CD8-positive, alpha-beta memory T cell (primary cell): ENCODE data around the gene LYRM4. TPM values are rescaled to one million over a fixed set of nuclear protein-coding genes. Genes with fewer than 3 reads are reported as not detected.
A peak's percentile ranks its signal among the peaks of the same experiment; 100 is the strongest.

Source experiments
- CTCF ChIA-PET: fragments of 350-600 bp; sonication (Branson Sonifier 250); formaldehyde crosslinking; loops from one replicate; lab custom pipeline; 2021; ENCODE audit warnings: antibody characterized with exemption; lab: Charles Lee
- POLR2A ChIA-PET: fragments of 350-600 bp; sonication (Branson Sonifier 250); formaldehyde crosslinking; loops from one replicate; lab custom pipeline; 2021; ENCODE audit warnings: antibody characterized with exemption; lab: Charles Lee
- DNase-seq, 5 donors: peaks; one replicate each; pipeline versions ENCODE4 v3.0.0 to v3.0.0-alpha.2; 2020 to 2022; ENCODE audit warnings: mixed read lengths in 1 of 5
- H3K27ac ChIP-seq: one replicate; pipeline ENCODE4 v1.7.0; 2013; ENCODE audit warnings: low read depth, mild to moderate bottlenecking, low read length, moderate library complexity
- H3K27me3 ChIP-seq: 2 replicates; pipeline ENCODE4 v1.7.0; 2013; ENCODE audit warnings: low read length, mild to moderate bottlenecking; ENCODE audit not compliant: insufficient read depth, poor library complexity, severe bottlenecking
- H3K36me3 ChIP-seq: 2 replicates; pipeline ENCODE4 v1.7.0; 2013; ENCODE audit warnings: mild to moderate bottlenecking, low read length, moderate library complexity; ENCODE audit not compliant: insufficient read depth
- H3K4me1 ChIP-seq: 2 replicates; pipeline ENCODE4 v1.7.0; 2013; ENCODE audit warnings: mild to moderate bottlenecking, low read length, moderate library complexity; ENCODE audit not compliant: insufficient read depth
- H3K4me3 ChIP-seq: 2 replicates; pipeline ENCODE4 v1.7.0; 2013; ENCODE audit warnings: mild to moderate bottlenecking, low read length
- H3K9me3 ChIP-seq: 2 replicates; pipeline ENCODE4 v1.7.0; 2013; ENCODE audit warnings: mild to moderate bottlenecking, low read length
- H3K27ac Mint-ChIP-seq, 8 donors: one replicate each; pipeline ENCODE4 v1.8.0; 2020 to 2021; ENCODE audit warnings: mixed read lengths in 8 of 8, mild to moderate bottlenecking in 6 of 8, inconsistent platforms in 3 of 8, moderate library complexity in 3 of 8
- H3K27me3 Mint-ChIP-seq, 2 donors: one replicate each; pipeline ENCODE4 v1.8.0; 2020 to 2021; ENCODE audit warnings: mixed read lengths in 2 of 2, mild to moderate bottlenecking in 1 of 2, moderate library complexity in 1 of 2
- H3K36me3 Mint-ChIP-seq, 3 donors: one replicate each; pipeline ENCODE4 v1.8.0; 2020 to 2021; ENCODE audit warnings: mixed read lengths in 3 of 3, inconsistent platforms in 1 of 3, mild to moderate bottlenecking in 1 of 3
- H3K4me1 Mint-ChIP-seq, 3 donors: one replicate each; pipeline ENCODE4 v1.8.0; 2020 to 2021; ENCODE audit warnings: mixed read lengths in 3 of 3, inconsistent platforms in 1 of 3, mild to moderate bottlenecking in 1 of 3
- H3K4me3 Mint-ChIP-seq, 7 donors: one replicate each; pipeline ENCODE4 v1.8.0; 2020 to 2021; ENCODE audit warnings: mixed read lengths in 7 of 7, mild to moderate bottlenecking in 6 of 7, moderate library complexity in 4 of 7, inconsistent platforms in 2 of 7
- H3K9me3 Mint-ChIP-seq, 5 donors: one replicate each; pipeline ENCODE4 v1.8.0; 2020 to 2022; ENCODE audit warnings: mixed read lengths in 5 of 5, mild to moderate bottlenecking in 3 of 5, moderate library complexity in 2 of 5, inconsistent platforms in 1 of 5
- polyA plus RNA-seq: library from polyadenylated mRNA; unstranded; fragments of 300-500 nt; fragmentation: Illumina TruSeq; gene quantifications from one replicate; pipeline ENCODE4 v1.2.3, GENCODE V29; 2021
- total RNA-seq, 2 experiments: library from RNA; stranded (reverse); gene quantifications; one replicate each; pipeline ENCODE4 v1.2.3, GENCODE V29; 2021

LYRM4 gene
- total and polyA plus RNA-seq, 3 experiments from 2014 or later = 26.5 to 58.2 (median 55.1) TPM

- CTCF ChIA-PET = interaction anchor here (1.1 to 1.3 kb wide), 2 partner anchors 9 to 32 kb away, joined by 3 read pairs; no protein-coding TSS in a partner anchor
- Mint-ChIP-seq H3K27me3 (no peaks in the 10 kb centered on the region), H3K36me3 (peaks cover 0 to 14% (median 10%) of the 10 kb centered on the region in 3 donors), H3K4me1 (no peaks in the 10 kb centered on the region), H3K27ac (no peak overlapping the region), H3K4me3 (no peak overlapping the region), H3K9me3 (no peaks in the 10 kb centered on the region)
- POLR2A ChIA-PET = no interaction called here
- no peaks in the 10 kb centered on the region for H3K27me3 ChIP-seq
- H3K4me3 ChIP-seq = no peak overlapping the region
- no peaks in the 10 kb centered on the region for H3K36me3 ChIP-seq
- no peaks in the 10 kb centered on the region for H3K9me3 ChIP-seq
- H3K4me1 ChIP-seq = no peaks in the 10 kb centered on the region
- no peak overlapping the region for H3K27ac ChIP-seq
- no peak for DNase-seq
These were observed 148.5 kb downstream of the LYRM4 start for GRCh38 chr6:5112066-5112799.

GRCh38 chr6:5111626-5112025 is 149.1 kb downstream of the LYRM4 start:
- Histone ChIP-seq H3K4me1 (no peaks in the 10 kb centered on the region), H3K36me3 (no peaks in the 10 kb centered on the region), H3K9me3 (no peaks in the 10 kb centered on the region), H3K4me3 (no peak overlapping the region), H3K27me3 (no peaks in the 10 kb centered on the region), H3K27ac (no peak overlapping the region)
- no peak for DNase-seq
- Mint-ChIP-seq H3K36me3 (peaks cover 0 to 14% (median 10%) of the 10 kb centered on the region in 3 donors), H3K4me1 (no peaks in the 10 kb centered on the region), H3K9me3 (no peaks in the 10 kb centered on the region), H3K4me3 (no peak overlapping the region), H3K27me3 (no peaks in the 10 kb centered on the region), H3K27ac (peak overlapping the region in 1 of 8 donors; percentile 22)
- POLR2A ChIA-PET = no interaction called here
- CTCF ChIA-PET = no interaction called here

- CTCF ChIA-PET = no interaction called here
- peaks cover 0 to 14% (median 10%) of the 10 kb centered on the region in 3 donors for H3K36me3 Mint-ChIP-seq
- H3K9me3 Mint-ChIP-seq = no peaks in the 10 kb centered on the region
- POLR2A ChIA-PET = no interaction called here
- H3K27me3 ChIP-seq = no peaks in the 10 kb centered on the region
- no peaks in the 10 kb centered on the region for H3K4me1 Mint-ChIP-seq
- no peak overlapping the region for H3K27ac ChIP-seq
- H3K9me3 ChIP-seq = no peaks in the 10 kb centered on the region
- H3K27ac Mint-ChIP-seq = no peak overlapping the region
- H3K27me3 Mint-ChIP-seq = no peaks in the 10 kb centered on the region
- H3K4me3 Mint-ChIP-seq = no peak overlapping the region
- H3K4me1 ChIP-seq = no peaks in the 10 kb centered on the region
- no peak for DNase-seq
- no peak overlapping the region for H3K4me3 ChIP-seq
- no peaks in the 10 kb centered on the region for H3K36me3 ChIP-seq
These were observed 150.5 kb downstream of the LYRM4 start for GRCh38 chr6:5110246-5110645.

GRCh38 chr6:5109436-5109835 is 151.3 kb downstream of the LYRM4 start:
- ChIA-PET POLR2A (no interaction called here), CTCF (no interaction called here)
- Histone ChIP-seq H3K4me3 (no peak overlapping the region), H3K9me3 (no peaks in the 10 kb centered on the region), H3K27me3 (no peaks in the 10 kb centered on the region), H3K27ac (no peak overlapping the region), H3K4me1 (no peaks in the 10 kb centered on the region), H3K36me3 (no peaks in the 10 kb centered on the region)
- H3K36me3 Mint-ChIP-seq = peaks cover 0 to 18% (median 10%) of the 10 kb centered on the region in 3 donors
- H3K9me3 Mint-ChIP-seq = no peaks in the 10 kb centered on the region
- H3K27me3 Mint-ChIP-seq = no peaks in the 10 kb centered on the region
- no peak overlapping the region for H3K4me3 Mint-ChIP-seq
- H3K4me1 Mint-ChIP-seq = no peaks in the 10 kb centered on the region
- H3K27ac Mint-ChIP-seq = no peak overlapping the region
- no peak for DNase-seq

- Histone ChIP-seq H3K4me1 (no peaks in the 10 kb centered on the region), H3K4me3 (no peak overlapping the region), H3K36me3 (no peaks in the 10 kb centered on the region), H3K27ac (no peak overlapping the region), H3K27me3 (no peaks in the 10 kb centered on the region), H3K9me3 (no peaks in the 10 kb centered on the region)
- Mint-ChIP-seq H3K9me3 (no peaks in the 10 kb centered on the region), H3K4me3 (no peak overlapping the region), H3K27me3 (no peaks in the 10 kb centered on the region), H3K36me3 (peaks cover 0 to 17% (median 10%) of the 10 kb centered on the region in 3 donors), H3K27ac (no peak overlapping the region), H3K4me1 (no peaks in the 10 kb centered on the region)
- no peak for DNase-seq
- ChIA-PET CTCF (no interaction called here), POLR2A (no interaction called here)
These were observed 152.1 kb downstream of the LYRM4 start for GRCh38 chr6:5108536-5109150.

- H3K27me3 Mint-ChIP-seq = no peaks in the 10 kb centered on the region
These were observed 152.7 kb downstream of the LYRM4 start for GRCh38 chr6:5108068-5108467.

GRCh38 chr6:5107341-5107740 is 153.4 kb downstream of the LYRM4 start:
- Mint-ChIP-seq H3K4me1 (no peaks in the 10 kb centered on the region), H3K36me3 (peaks cover 0 to 10% (median 10%) of the 10 kb centered on the region in 3 donors), H3K9me3 (no peaks in the 10 kb centered on the region), H3K27ac (no peak overlapping the region), H3K27me3 (no peaks in the 10 kb centered on the region), H3K4me3 (no peak overlapping the region)
- H3K9me3 ChIP-seq = no peaks in the 10 kb centered on the region
- ChIA-PET CTCF (no interaction called here), POLR2A (no interaction called here)
- no peaks in the 10 kb centered on the region for H3K36me3 ChIP-seq
- H3K4me3 ChIP-seq = no peak overlapping the region
- no peak for DNase-seq
- no peak overlapping the region for H3K27ac ChIP-seq
- H3K4me1 ChIP-seq = no peaks in the 10 kb centered on the region
- H3K27me3 ChIP-seq = no peaks in the 10 kb centered on the region

More at GRCh38 chr6:5108068-5108467, 152.7 kb downstream of the LYRM4 start:
- Histone ChIP-seq H3K27me3 (no peaks in the 10 kb centered on the region), H3K9me3 (no peaks in the 10 kb centered on the region), H3K36me3 (no peaks in the 10 kb centered on the region), H3K4me3 (no peak overlapping the region), H3K27ac (no peak overlapping the region), H3K4me1 (no peaks in the 10 kb centered on the region)
- Mint-ChIP-seq H3K4me1 (no peaks in the 10 kb centered on the region), H3K27ac (peak overlapping the region in 1 of 8 donors; percentile 22), H3K36me3 (peaks cover 0 to 16% (median 10%) of the 10 kb centered on the region in 3 donors), H3K9me3 (no peaks in the 10 kb centered on the region), H3K4me3 (no peak overlapping the region)
- no peak for DNase-seq
- ChIA-PET CTCF (no interaction called here), POLR2A (no interaction called here)

- H3K4me1 Mint-ChIP-seq = no peaks in the 10 kb centered on the region
- H3K27me3 ChIP-seq = no peaks in the 10 kb centered on the region
- no peaks in the 10 kb centered on the region for H3K4me1 ChIP-seq
- H3K4me3 Mint-ChIP-seq = no peak overlapping the region
- no peaks in the 10 kb centered on the region for H3K27me3 Mint-ChIP-seq
- H3K36me3 ChIP-seq = no peaks in the 10 kb centered on the region
- CTCF ChIA-PET = no interaction called here
- no peak overlapping the region for H3K27ac Mint-ChIP-seq
- no peak overlapping the region for H3K4me3 ChIP-seq
- no peaks in the 10 kb centered on the region for H3K9me3 Mint-ChIP-seq
- no peak for DNase-seq
- peaks cover 0 to 5% (median 2%) of the 10 kb centered on the region in 3 donors for H3K36me3 Mint-ChIP-seq
- no peak overlapping the region for H3K27ac ChIP-seq
- POLR2A ChIA-PET = no interaction called here
- no peaks in the 10 kb centered on the region for H3K9me3 ChIP-seq
These were observed 155.6 kb downstream of the LYRM4 start for GRCh38 chr6:5105146-5105545.
